ENCODE results near the gene CSNK2A2.

DNA sequence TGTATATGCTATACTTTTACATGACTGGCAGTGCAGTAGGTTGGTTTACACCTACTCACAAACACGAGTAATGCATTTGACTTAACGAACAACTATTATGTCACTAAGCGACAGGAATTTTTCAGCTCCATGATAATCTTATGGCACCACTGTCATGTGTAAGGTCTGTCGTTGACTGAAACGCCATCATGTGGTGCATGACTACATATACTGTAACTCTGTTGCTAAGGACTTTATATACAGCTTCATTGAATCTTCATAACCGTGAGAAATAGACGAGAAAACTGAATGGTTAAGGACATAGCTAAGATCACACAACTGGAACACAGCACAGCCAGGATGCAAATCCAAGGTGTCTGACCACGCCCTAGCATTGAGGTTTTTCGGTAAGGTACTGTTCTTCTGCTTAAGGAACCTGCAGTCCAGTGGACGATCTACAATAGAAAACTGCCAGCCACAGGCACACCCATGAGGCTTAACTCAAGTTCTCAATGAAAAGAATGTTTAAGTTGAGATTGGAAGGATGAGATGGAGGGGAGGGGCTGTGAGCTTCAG is 72.0 kb downstream of the CSNK2A2 start:
- TF ChIP-seq EZH2phosphoT487 (IDR thresholded peaks at IDR 0.05; ENCODE audit: low read length) (no peak), EZH2 (optimal IDR thresholded peaks at IDR 0.05; ENCODE audit: low read depth, low read length) (no peak)
- TF ChIP-seq, protein P1, sequence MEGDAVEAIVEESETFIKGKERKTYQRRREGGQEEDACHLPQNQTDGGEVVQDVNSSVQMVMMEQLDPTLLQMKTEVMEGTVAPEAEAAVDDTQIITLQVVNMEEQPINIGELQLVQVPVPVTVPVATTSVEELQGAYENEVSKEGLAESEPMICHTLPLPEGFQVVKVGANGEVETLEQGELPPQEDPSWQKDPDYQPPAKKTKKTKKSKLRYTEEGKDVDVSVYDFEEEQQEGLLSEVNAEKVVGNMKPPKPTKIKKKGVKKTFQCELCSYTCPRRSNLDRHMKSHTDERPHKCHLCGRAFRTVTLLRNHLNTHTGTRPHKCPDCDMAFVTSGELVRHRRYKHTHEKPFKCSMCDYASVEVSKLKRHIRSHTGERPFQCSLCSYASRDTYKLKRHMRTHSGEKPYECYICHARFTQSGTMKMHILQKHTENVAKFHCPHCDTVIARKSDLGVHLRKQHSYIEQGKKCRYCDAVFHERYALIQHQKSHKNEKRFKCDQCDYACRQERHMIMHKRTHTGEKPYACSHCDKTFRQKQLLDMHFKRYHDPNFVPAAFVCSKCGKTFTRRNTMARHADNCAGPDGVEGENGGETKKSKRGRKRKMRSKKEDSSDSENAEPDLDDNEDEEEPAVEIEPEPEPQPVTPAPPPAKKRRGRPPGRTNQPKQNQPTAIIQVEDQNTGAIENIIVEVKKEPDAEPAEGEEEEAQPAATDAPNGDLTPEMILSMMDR (IDR thresholded peaks at IDR 0.05; ENCODE audit: low read length) = no peak

Data from MM.1S (cell line).